AG10803 (cell line): Measurements from ENCODE around the gene PACSIN1.

Experiments used
- DNase-seq: peaks from one replicate; pipeline ENCODE4 v3.0.0; 2010; ENCODE audit warnings: low read depth
- H3K4me3 ChIP-seq: 2 replicates; pipeline ENCODE4 v1.5.1; 2011; ENCODE audit warnings: mild to moderate bottlenecking, low read length, control low read depth
- CTCF ChIP-seq: conservative IDR thresholded peaks from 2 replicates; pipeline ENCODE4 v1.5.1; 2011; ENCODE audit warnings: mild to moderate bottlenecking, low read length, control low read depth, inconsistent platforms

Gene PACSIN1

GRCh38 chr6:34457742-34458735, 7.8 kb upstream of the PACSIN1 start:
- no peak for DNase-seq
- H3K4me3 ChIP-seq: no peak overlapping the region
- no peak for TF ChIP-seq CTCF

GRCh38 chr6:34459899-34460593, 5.8 kb upstream of the PACSIN1 start:
- H3K4me3 ChIP-seq: no peak overlapping the region
- DNase-seq: peak; percentile 42
- TF ChIP-seq CTCF: peak; percentile 70

- no peak for TF ChIP-seq CTCF
- no peak overlapping the region for H3K4me3 ChIP-seq
- DNase-seq: no peak
Observed at GRCh38 chr6:34460796-34461507, 4.9 kb upstream of the PACSIN1 start.

- no peak for DNase-seq
- no peak overlapping the region for H3K4me3 ChIP-seq
- no peak for TF ChIP-seq CTCF
Observed at GRCh38 chr6:34462010-34462409, 3.9 kb upstream of the PACSIN1 start.

GRCh38 chr6:34462551-34462971, 3.3 kb upstream of the PACSIN1 start:
- H3K4me3 ChIP-seq: no peak overlapping the region
- TF ChIP-seq CTCF: no peak
- DNase-seq: peak; percentile 13

- no peak overlapping the region for H3K4me3 ChIP-seq
- TF ChIP-seq CTCF: no peak
Observed at GRCh38 chr6:34463299-34463698, 2.6 kb upstream of the PACSIN1 start.

More at GRCh38 chr6:34463299-34463698, 2.6 kb upstream of the PACSIN1 start:
- no peak for DNase-seq
